ENCODE results near the gene STAP1.
"Not testable (repeated sequence)": the region's sequence is repeated elsewhere in the genome, so short reads cannot be mapped to it uniquely, and the experiment has no call there.

STAP1 gene

GRCh38 chr4:67632492-67632891, 74.0 kb downstream of the STAP1 start:
- no peak for DNase-seq

GRCh38 chr4:67634741-67635140, 76.2 kb downstream of the STAP1 start:
- no peak for DNase-seq

DNA sequence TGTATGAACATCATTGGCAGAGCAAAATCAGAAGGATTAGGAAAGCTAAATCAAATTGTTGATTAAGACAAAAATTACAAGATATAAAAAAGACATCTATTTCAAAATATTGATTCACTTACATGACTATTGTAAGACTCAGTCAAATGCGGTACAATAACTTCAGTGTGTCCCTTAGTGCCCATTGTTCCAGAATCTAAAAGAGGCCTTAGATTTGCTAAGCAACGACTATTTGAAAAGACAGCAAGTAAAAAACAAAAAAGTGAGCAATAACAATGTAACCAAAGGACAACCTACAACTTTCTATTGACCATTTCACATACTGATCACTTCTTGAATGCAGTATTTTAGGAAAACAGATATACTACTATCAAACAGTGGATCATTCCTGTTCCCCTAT, 76.8 kb downstream of the STAP1 start:
- DNase-seq = no peak

DNA sequence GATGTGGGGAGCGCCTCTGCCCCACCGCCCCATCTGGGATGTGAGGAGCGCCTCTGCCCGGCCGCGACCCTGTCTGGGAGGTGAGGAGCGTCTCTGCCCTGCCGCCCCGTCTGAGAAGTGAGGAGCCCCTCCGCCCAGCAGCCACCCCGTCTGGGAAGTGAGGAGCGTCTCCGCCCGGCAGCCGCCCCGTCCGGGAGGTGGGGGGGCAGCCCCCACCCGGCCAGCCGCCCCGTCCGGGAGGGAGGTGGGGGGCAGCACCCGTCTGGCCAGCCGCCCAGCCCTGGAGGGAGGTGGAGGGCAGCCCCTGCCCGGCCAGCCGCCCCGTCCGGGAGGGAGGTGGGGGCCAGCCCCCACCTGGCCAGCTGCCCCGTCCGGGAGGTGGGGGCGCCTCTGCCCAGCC, 78.5 kb downstream of the STAP1 start:
- not testable (repeated sequence) for DNase-seq

- DNase-seq = no peak
Observed at GRCh38 chr4:67638136-67638535, 79.6 kb downstream of the STAP1 start.

- no peak for DNase-seq
Observed at GRCh38 chr4:67651536-67651935, 93.0 kb downstream of the STAP1 start.

All from activated CD4-positive, alpha-beta T cell treated with anti-CD3 and anti-CD28 coated beads for 4 hours (primary cell).